Hepatocyte (in vitro differentiated cells): Measurements from ENCODE around the gene ST8SIA1. TPM values are rescaled to one million over a fixed set of nuclear protein-coding genes. Genes with fewer than 3 reads are reported as not detected.

Experiments
- DNase-seq: peaks from one replicate; pipeline ENCODE4 v3.0.0-alpha.2; 2016; ENCODE audit warnings: low spot score
- H2AFZ ChIP-seq: fragments of 200-600 bp; sonication (generic); 2 replicates; pipeline ENCODE4 v1.6.0; 2016; ENCODE audit warnings: antibody characterized with exemption, mild to moderate bottlenecking
- H3K27ac ChIP-seq: fragments of 200-600 bp; sonication (generic); 2 replicates; pipeline ENCODE4 v1.5.1; 2016; ENCODE audit warnings: mild to moderate bottlenecking
- H3K27me3 ChIP-seq: fragments of 200-600 bp; sonication (generic); 2 replicates; pipeline ENCODE4 v1.6.1; 2016
- H3K36me3 ChIP-seq: fragments of 200-600 bp; sonication (generic); replicated peaks from 2 replicates; pipeline ENCODE4 v1.5.1; 2016; ENCODE audit warnings: low read depth; ENCODE audit not compliant: insufficient read depth
- H3K4me1 ChIP-seq: fragments of 200-600 bp; sonication (generic); 2 replicates; pipeline ENCODE4 v1.5.1; 2016; ENCODE audit warnings: mild to moderate bottlenecking, moderate library complexity; ENCODE audit not compliant: insufficient read depth
- H3K4me2 ChIP-seq: fragments of 200-600 bp; sonication (generic); 2 replicates; pipeline ENCODE4 v1.6.0; 2016
- H3K4me3 ChIP-seq: fragments of 200-600 bp; sonication (generic); 2 replicates; pipeline ENCODE4 v1.5.1; 2016; ENCODE audit warnings: mild to moderate bottlenecking
- H3K79me2 ChIP-seq: fragments of 200-600 bp; sonication (generic); 2 replicates; pipeline ENCODE4 v1.6.0; 2017; ENCODE audit warnings: mild to moderate bottlenecking
- H3K9me2 ChIP-seq: fragments of 200-600 bp; sonication (generic); replicated peaks from 2 replicates; pipeline ENCODE4 v1.6.0; 2017; ENCODE audit warnings: mild to moderate bottlenecking; ENCODE audit not compliant: insufficient read depth
- H3K9me3 ChIP-seq: fragments of 200-600 bp; sonication (generic); 2 replicates; pipeline ENCODE4 v1.5.1; 2016; ENCODE audit warnings: low read depth, mild to moderate bottlenecking
- H4K20me1 ChIP-seq: fragments of 200-600 bp; sonication (generic); 2 replicates; pipeline ENCODE4 v1.6.0; 2016; ENCODE audit warnings: mild to moderate bottlenecking; ENCODE audit not compliant: insufficient read depth, poor library complexity, severe bottlenecking
- CTCF ChIP-seq: fragments of 200-600 bp; sonication (generic); IDR thresholded peaks from 2 replicates; pipeline ENCODE4 v1.5.1; 2016; ENCODE audit warnings: antibody characterized with exemption, mild to moderate bottlenecking; ENCODE audit not compliant: poor library complexity
- EZH2 ChIP-seq: fragments of 200-600 bp; sonication (generic); IDR thresholded peaks from 2 replicates; pipeline ENCODE4 v1.6.1; 2016; ENCODE audit warnings: antibody characterized with exemption, mild to moderate bottlenecking, borderline replicate concordance
- EZH2phosphoT487 ChIP-seq: fragments of 200-600 bp; sonication (generic); IDR thresholded peaks from one replicate; pipeline ENCODE4 v1.6.1; 2018; ENCODE audit warnings: antibody characterized with exemption, mild to moderate bottlenecking, low read depth, moderate library complexity; ENCODE audit not compliant: unreplicated experiment, severe bottlenecking
- WGBS: methylation state at CpG from one replicate; pipeline ENCODE4 v1.1.6; 2016; ENCODE audit warnings: low lambda C conversion rate; ENCODE audit errors: missing lambda C conversion rate; 5-methylcytosine and 5-hydroxymethylcytosine counted together
- polyA plus RNA-seq: library from polyadenylated mRNA; unstranded; fragments of >200 nt; fragmentation: Nextera tagmentation; extraction: Ambion mirVana; gene quantifications from 2 replicates; pipeline ENCODE4 v1.2.1, GENCODE V29; 2016
- total RNA-seq: library from RNA; depleted of rRNA; stranded (reverse); fragments of >200 nt; gene quantifications from 2 replicates; pipeline ENCODE4 v1.2.3, GENCODE V29; 2014

ST8SIA1 gene
- total and polyA plus RNA-seq, 2 experiments from 2014 or later: 0.88 to 2.0 TPM

- Histone ChIP-seq H3K4me2 (no peak overlapping the region), H3K4me1 (no peaks in the 10 kb centered on the region), H3K79me2 (no peaks in the 10 kb centered on the region), H3K36me3 (no peaks in the 10 kb centered on the region), H3K9me3 (no peaks in the 10 kb centered on the region), H3K4me3 (no peak overlapping the region), H3K27me3 (no peaks in the 10 kb centered on the region), H3K9me2 (no peaks in the 10 kb centered on the region), H4K20me1 (no peaks in the 10 kb centered on the region), H3K27ac (no peak overlapping the region), H2AFZ (no peak overlapping the region)
- WGBS: 72% methylated on average over 3 of the region's 3 CpGs
- TF ChIP-seq CTCF (no peak), EZH2 (no peak), EZH2phosphoT487 (no peak)
- DNase-seq: no peak
Measured at GRCh38 chr12:22248571-22249115, 85.9 kb downstream of the ST8SIA1 start.

GRCh38 chr12:22248121-22248520 lies 86.4 kb downstream of the ST8SIA1 start:
- no peaks in the 10 kb centered on the region for H3K9me2 ChIP-seq
- no peak for TF ChIP-seq EZH2
- TF ChIP-seq CTCF: no peak
- no peak for TF ChIP-seq EZH2phosphoT487
- H3K4me3 ChIP-seq: no peak overlapping the region
- no peak overlapping the region for H3K4me2 ChIP-seq
- no peaks in the 10 kb centered on the region for H3K27me3 ChIP-seq
- no peaks in the 10 kb centered on the region for H3K9me3 ChIP-seq
- no peaks in the 10 kb centered on the region for H3K4me1 ChIP-seq
- no peaks in the 10 kb centered on the region for H3K36me3 ChIP-seq
- WGBS: 77% methylated on average over 6 of the region's 6 CpGs
- H3K27ac ChIP-seq: no peak overlapping the region
- H3K79me2 ChIP-seq: no peaks in the 10 kb centered on the region
- H2AFZ ChIP-seq: no peak overlapping the region
- no peak for DNase-seq
- H4K20me1 ChIP-seq: no peaks in the 10 kb centered on the region

GRCh38 chr12:22246217-22246846 lies 88.2 kb downstream of the ST8SIA1 start:
- H3K27ac ChIP-seq: no peak overlapping the region
- H3K4me3 ChIP-seq: no peak overlapping the region
- H3K36me3 ChIP-seq: no peaks in the 10 kb centered on the region
- no peaks in the 10 kb centered on the region for H3K4me1 ChIP-seq
- 71% methylated on average over 9 of the region's 9 CpGs for WGBS
- no peak for TF ChIP-seq CTCF
- TF ChIP-seq EZH2phosphoT487: no peak
- TF ChIP-seq EZH2: no peak
- H3K4me2 ChIP-seq: no peak overlapping the region
- H3K79me2 ChIP-seq: no peaks in the 10 kb centered on the region
- no peaks in the 10 kb centered on the region for H3K9me3 ChIP-seq
- no peaks in the 10 kb centered on the region for H4K20me1 ChIP-seq
- no peak overlapping the region for H2AFZ ChIP-seq
- no peaks in the 10 kb centered on the region for H3K27me3 ChIP-seq
- DNase-seq: no peak
- no peaks in the 10 kb centered on the region for H3K9me2 ChIP-seq
